ENCODE measurements around the gene DDAH1.

DNA sequence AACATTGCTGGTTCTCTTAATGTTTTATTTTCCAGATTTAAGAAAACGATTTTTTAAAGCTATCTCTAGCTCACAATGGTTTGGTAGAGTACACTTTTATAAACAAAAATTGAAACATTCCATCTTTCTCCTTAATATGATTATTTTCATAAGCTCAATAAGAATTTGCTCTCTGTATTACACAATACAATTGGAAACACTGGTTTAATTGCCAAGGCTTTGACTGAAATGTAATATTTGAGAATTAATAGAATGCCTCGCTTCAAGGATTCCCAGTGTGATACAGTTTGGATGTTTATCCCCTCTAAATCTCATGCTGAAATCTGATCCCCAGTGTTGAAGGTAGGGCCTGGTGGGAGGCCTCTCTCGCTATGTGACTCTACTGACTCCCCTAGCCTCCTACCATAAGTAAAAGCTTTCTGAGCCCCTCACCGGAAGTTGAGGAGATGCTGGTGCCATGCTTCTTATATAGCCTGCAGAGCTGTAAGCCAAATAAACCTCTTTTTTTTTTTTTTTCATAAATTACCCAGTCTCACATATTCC, 67.4 kb downstream of the DDAH1 start:
- TF ChIP-seq, protein P1, sequence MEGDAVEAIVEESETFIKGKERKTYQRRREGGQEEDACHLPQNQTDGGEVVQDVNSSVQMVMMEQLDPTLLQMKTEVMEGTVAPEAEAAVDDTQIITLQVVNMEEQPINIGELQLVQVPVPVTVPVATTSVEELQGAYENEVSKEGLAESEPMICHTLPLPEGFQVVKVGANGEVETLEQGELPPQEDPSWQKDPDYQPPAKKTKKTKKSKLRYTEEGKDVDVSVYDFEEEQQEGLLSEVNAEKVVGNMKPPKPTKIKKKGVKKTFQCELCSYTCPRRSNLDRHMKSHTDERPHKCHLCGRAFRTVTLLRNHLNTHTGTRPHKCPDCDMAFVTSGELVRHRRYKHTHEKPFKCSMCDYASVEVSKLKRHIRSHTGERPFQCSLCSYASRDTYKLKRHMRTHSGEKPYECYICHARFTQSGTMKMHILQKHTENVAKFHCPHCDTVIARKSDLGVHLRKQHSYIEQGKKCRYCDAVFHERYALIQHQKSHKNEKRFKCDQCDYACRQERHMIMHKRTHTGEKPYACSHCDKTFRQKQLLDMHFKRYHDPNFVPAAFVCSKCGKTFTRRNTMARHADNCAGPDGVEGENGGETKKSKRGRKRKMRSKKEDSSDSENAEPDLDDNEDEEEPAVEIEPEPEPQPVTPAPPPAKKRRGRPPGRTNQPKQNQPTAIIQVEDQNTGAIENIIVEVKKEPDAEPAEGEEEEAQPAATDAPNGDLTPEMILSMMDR (conservative IDR thresholded peaks at IDR 0.05; ENCODE audit: low read length), result no peak
- TF ChIP-seq EZH2phosphoT487 (IDR thresholded peaks at IDR 0.05; ENCODE audit: borderline replicate concordance), result no peak
